HL-60 (cell line): ENCODE results near the gene TRAF1.

Source experiments
- POLR2AphosphoS5 ChIP-seq: IDR thresholded peaks from 2 replicates; pipeline ENCODE4 v1.6.1; 2012; ENCODE audit warnings: low read depth
- SPI1 ChIP-seq: IDR thresholded peaks from 2 replicates; pipeline ENCODE4 v1.6.1; 2012; ENCODE audit warnings: low read depth, mild to moderate bottlenecking, borderline replicate concordance
- TF ChIP-seq, protein P1 (sequence below): IDR thresholded peaks from one replicate; pipeline ENCODE4 v1.5.1; 2011; ENCODE audit warnings: low read length, control low read depth, inconsistent platforms; ENCODE audit not compliant: insufficient read depth
- TF ChIP-seq, protein P2 (sequence below): IDR thresholded peaks from 2 replicates; pipeline ENCODE4 v1.6.1; 2012; ENCODE audit warnings: low read depth; ENCODE audit not compliant: insufficient replicate concordance

DNA sequence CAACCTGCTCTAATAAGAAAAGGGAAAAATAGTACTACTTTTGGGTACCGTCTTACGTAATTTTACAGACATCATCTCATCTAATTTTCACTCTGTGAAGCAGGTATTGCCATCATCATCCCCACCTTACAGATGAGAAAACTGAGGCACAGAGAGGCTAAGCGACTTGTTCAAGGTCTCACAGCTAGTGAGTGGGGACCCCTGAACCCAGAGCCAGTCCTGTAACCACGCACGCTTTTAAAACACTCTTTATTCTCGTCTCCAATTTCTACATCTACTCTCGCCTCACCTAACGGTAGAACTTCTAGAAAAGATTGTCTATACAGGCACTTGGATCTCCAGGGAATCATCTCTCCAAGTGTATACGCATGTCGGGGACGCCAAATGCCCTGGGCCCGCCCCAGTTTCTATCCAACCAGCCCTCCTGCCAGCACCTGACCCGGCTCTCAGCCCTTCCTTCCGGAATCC, 1.5 kb upstream of the TRAF1 start:
- TF ChIP-seq, protein P1, sequence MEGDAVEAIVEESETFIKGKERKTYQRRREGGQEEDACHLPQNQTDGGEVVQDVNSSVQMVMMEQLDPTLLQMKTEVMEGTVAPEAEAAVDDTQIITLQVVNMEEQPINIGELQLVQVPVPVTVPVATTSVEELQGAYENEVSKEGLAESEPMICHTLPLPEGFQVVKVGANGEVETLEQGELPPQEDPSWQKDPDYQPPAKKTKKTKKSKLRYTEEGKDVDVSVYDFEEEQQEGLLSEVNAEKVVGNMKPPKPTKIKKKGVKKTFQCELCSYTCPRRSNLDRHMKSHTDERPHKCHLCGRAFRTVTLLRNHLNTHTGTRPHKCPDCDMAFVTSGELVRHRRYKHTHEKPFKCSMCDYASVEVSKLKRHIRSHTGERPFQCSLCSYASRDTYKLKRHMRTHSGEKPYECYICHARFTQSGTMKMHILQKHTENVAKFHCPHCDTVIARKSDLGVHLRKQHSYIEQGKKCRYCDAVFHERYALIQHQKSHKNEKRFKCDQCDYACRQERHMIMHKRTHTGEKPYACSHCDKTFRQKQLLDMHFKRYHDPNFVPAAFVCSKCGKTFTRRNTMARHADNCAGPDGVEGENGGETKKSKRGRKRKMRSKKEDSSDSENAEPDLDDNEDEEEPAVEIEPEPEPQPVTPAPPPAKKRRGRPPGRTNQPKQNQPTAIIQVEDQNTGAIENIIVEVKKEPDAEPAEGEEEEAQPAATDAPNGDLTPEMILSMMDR, result no peak
- no peak for TF ChIP-seq POLR2AphosphoS5
- TF ChIP-seq, protein P2, sequence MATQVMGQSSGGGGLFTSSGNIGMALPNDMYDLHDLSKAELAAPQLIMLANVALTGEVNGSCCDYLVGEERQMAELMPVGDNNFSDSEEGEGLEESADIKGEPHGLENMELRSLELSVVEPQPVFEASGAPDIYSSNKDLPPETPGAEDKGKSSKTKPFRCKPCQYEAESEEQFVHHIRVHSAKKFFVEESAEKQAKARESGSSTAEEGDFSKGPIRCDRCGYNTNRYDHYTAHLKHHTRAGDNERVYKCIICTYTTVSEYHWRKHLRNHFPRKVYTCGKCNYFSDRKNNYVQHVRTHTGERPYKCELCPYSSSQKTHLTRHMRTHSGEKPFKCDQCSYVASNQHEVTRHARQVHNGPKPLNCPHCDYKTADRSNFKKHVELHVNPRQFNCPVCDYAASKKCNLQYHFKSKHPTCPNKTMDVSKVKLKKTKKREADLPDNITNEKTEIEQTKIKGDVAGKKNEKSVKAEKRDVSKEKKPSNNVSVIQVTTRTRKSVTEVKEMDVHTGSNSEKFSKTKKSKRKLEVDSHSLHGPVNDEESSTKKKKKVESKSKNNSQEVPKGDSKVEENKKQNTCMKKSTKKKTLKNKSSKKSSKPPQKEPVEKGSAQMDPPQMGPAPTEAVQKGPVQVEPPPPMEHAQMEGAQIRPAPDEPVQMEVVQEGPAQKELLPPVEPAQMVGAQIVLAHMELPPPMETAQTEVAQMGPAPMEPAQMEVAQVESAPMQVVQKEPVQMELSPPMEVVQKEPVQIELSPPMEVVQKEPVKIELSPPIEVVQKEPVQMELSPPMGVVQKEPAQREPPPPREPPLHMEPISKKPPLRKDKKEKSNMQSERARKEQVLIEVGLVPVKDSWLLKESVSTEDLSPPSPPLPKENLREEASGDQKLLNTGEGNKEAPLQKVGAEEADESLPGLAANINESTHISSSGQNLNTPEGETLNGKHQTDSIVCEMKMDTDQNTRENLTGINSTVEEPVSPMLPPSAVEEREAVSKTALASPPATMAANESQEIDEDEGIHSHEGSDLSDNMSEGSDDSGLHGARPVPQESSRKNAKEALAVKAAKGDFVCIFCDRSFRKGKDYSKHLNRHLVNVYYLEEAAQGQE, result no peak
- no peak for TF ChIP-seq SPI1
